Activated T-cell treated with anti-CD3 and anti-CD28 coated beads for 48 hours (primary cell): ENCODE measurements around the gene KIF6.
"Not testable (repeated sequence)": the region's sequence is repeated elsewhere in the genome, so short reads cannot be mapped to it uniquely, and the experiment has no call there.

Experiments
- DNase-seq: peaks from one replicate; pipeline ENCODE4 v3.0.0-alpha.2; 2020; ENCODE audit warnings: low read depth

The KIF6 gene

DNA sequence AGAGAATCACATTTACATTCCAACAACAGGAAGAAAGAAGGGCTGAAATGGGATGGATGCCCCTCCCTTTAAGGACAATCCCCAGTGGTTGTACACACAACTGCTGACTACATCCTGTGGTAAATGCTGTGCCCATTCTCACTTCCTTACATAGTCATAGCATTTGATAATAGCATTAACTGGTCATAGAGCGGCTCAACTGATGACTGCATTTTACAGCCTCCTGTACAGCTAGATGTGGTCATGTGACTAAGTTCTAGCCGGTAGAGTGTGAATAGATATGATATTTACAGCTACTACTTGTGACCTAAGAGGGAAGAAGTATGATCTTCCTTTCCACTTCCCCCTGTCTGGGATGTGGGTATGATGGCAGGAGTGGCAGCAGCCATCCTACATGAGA lies 435.7 kb downstream of the KIF6 start:
- DNase-seq: no peak

DNA sequence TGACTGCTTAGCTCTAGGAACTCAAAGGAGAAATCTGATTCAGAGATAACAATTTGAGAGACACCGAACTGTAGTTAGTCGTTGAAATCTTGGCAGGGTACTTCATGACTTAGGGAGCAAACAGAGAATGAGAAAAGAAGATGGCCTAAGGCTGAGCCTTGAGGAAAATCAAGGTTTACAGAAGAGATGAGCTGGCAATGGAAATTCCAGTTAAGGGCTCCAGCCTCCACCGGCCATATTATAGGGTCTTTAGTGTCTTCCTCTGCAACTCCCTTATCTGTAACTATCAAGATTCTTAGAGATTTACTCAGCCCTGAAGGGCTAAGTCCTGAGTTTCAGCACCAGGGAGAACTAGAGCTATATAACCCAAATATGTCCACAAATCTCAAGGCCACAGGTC lies 437.6 kb downstream of the KIF6 start:
- DNase-seq: no peak

DNA sequence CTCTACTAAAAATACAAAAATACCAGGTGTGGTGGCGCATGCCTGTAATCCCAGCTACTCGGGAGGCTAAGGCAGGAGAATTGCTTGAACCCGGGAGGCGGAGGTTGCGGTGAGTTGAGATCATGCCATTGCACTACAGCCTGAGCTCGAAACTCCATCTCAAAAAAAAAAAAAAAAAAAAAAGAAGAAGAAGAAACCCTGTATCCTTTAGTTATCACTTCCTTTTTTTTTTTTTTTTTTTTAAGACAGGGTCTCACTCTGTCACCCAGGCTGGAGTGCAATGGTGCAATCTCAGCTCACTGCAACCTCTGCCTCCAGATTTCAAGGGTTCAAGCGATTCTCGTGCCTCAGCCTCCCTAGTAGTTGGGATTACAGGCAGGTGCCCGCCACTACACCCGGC lies 438.6 kb downstream of the KIF6 start:
- not testable (repeated sequence) for DNase-seq

DNA sequence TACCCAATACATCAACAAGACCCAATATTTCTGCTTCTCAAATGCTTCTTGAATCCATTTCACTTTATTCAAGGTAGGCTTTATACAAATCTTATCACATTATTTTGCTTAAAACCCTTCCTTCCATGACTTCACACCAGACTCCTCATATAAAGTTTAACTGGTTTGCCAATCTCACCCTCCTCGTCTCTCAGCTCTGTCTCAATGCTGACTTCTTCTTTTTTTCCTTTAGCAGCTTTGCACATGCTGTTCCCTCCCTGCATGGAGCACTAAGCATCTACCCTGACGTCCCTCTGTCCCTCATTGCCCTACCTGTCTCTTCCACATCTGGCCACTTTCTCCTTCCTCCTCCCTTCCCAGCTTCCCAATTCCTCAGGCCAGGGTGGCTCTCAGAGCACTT lies 442.4 kb downstream of the KIF6 start:
- DNase-seq: no peak

DNA sequence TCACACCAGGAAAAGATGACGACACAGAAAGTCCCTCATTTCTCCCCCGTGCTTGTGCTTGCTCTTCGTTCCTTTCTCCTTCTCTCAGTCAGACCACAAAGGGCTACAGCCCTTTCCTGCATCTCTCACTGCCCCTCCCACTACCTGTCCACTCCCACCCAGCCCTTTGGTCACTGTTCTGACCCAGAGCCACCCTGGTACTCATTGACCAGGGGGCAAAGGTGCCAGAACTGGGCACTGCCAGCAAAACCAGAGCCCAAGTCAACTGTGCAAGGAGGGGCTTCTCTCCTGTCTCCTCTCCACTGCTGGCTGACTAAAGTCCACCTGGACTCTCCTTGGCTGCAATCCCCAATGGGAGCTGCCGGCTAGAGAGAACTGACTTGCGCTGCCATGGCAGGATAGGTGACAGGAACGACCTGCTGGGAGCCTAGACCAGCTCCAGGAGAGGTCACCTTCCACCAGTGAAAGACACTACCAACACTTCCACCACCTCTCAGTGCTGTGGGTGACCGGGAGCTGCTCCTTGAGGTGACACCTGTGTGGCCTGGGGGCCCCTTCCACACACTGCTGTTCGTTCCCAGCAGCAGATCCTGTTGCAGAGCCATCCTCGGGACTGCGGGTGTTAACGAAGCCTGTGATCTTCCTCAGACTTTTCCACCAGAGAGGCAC lies 443.8 kb downstream of the KIF6 start:
- no peak for DNase-seq

DNA sequence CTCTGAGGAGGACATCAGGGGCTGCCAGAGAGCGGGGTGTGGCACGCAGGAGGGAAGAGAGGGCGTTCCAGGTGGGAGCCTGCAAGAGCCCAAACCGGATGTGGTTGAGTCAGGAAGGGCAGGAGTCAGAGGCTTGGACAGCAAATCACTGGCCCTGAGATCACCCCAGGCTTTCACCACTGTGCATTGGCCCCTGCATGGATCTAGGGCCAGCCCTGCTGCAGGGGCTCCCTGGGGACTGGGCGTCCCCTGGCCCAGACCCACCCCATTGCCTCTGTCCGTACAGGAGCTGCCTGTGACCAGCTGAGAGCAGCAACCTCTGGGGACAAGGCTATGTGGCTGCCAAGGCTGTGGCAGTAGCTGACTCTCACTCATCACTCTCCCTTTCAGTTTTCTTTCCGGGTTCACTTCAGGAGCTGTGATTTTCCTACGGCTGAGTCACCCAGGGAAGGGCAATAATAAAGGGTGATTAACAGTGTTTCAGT lies 444.9 kb downstream of the KIF6 start:
- no peak for DNase-seq
